Measurements from ENCODE around the gene MAD1L1.

MAD1L1 gene

DNA sequence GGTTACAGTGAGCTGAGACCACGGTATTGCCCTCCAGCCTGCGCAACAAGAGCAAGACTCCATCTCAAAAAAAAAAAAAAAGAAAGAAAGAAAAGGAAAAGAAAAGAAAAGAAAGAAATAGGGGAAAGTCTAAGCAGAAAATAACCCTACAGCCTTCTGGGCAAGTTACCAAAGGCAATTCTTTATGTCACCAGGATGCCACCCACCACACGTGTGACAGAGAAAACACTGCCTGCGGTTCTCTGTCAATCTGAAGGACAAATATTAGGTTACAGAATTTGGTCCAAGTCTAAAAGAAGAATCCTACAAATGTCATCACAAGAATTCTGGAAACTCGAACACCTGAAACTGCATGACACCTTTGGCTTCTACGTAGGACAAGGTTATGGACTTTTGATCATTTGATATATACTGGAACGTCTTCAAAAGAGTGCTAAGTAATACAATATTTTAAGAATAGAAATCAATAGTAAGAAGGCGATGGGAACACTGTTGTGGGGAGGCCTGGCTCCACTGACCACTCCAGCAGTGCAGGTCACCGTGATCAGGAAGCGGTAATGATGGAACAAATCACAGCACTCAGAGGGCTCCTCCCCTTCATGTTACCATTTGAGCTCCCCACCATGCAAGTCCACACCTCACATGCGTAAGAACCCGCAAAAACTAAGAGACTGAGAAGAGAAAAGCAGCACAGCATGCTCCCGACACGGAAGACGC lies 75.8 kb downstream of the MAD1L1 start:
- no peak for DNase-seq (ENCODE audit: low spot score)

- no peak for DNase-seq (ENCODE audit: low spot score)
Observed at GRCh38 chr7:2154831-2155230, 77.9 kb downstream of the MAD1L1 start.

- no peak for DNase-seq (ENCODE audit: low spot score)
Observed at GRCh38 chr7:2154121-2154520, 78.6 kb downstream of the MAD1L1 start.

- no peak for DNase-seq (ENCODE audit: low spot score)
Observed at GRCh38 chr7:2152646-2153045, 80.1 kb downstream of the MAD1L1 start.

DNA sequence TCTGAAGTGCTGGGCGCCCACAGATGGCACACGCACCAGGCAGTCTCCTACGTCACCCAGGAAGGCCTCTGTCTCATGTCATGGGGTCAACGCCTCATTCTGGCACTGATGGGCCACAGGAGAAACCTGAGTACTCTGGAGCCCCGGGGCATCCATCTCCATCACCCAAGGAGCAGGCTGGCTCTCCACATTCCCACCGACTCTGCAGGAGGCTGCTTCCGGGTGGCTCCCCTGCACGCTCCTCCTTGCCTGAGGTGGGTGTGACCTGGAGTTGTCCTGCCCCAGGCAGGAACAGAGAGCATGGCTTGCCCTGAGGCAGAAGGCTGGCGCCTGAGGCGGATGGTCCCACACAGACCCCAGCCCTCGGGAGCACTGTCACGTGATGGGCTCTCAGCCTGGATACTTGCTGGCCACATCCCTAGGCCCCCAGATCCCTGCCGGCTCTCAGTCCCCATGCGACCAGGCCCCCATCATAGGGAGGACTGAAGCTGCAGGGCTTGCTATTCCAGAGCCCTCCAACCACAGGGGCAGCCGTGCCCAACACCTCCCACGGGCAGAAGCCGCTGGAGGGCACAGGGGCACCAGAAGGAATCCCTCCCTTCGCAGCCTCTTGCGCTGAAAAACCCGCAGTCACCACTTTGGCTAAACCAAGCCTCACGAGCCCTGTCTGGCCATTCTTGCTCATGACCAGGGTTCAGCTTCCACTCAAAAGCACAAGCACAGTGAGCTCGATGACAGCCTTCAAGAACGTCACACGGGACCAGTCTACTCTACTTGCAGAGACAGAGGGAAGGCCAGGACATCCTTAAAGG lies 80.7 kb downstream of the MAD1L1 start:
- DNase-seq (ENCODE audit: low spot score) = no peak

- DNase-seq (ENCODE audit: low spot score) = no peak
Observed at GRCh38 chr7:2151237-2151636, 81.5 kb downstream of the MAD1L1 start.

DNA sequence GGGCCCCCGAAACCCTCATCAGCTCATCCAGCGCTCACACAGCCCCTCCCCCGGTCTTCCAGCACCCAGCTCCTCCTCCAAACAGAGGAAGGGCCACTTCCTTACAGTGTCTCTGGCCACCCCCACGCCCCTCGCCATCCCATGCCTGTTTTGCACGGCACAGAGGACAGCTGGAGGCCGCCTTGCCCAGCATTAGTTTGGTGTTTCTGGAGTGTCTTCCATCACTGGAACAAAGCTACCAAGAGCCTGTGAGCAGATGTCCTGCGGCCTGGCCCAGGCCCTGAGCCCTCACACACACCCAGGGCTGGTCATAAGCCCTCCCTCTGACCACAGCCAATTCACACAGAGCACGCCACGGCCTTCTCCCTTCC lies 82.3 kb downstream of the MAD1L1 start:
- DNase-seq (ENCODE audit: low spot score) = peak; percentile 56

DNA sequence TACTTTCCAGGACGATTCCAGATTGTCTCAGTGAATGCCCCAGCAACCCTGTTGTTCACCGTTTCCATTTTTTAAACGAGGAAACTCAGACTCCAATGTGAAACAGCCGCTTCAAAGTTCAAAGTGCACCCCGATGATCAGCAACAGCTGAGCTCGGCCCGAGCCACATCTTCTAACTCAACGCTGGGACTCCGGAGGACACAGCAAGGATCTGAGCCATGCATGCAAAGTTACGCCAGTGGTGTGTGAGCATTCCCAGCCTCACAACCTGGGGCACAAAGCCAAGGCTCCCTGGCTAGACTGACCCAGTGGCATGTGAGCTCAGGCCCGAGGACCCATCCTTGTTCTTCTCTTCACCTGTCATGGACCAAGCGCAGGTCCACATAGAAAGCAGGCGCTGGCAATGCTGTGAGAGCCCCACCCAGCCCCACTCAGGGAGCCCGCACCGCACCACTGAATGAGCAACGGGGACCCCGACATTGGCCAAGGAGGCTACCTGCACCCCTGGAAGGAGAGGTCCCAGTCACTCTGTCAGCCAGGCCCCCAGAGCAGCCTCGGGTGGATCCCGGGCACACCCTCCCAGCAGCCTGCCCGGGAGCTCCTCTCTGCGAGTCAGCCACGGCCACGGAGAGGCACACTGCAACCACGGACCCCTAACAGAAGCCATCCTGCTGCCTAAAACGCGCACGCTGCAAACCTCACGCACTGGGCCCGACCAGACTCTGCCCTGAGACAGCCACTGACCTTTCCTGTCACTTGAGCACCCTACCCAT lies 82.9 kb downstream of the MAD1L1 start:
- DNase-seq (ENCODE audit: low spot score) = peak; percentile 36

- DNase-seq (ENCODE audit: low spot score) = no peak
Observed at GRCh38 chr7:2148814-2149213, 83.9 kb downstream of the MAD1L1 start.

DNA sequence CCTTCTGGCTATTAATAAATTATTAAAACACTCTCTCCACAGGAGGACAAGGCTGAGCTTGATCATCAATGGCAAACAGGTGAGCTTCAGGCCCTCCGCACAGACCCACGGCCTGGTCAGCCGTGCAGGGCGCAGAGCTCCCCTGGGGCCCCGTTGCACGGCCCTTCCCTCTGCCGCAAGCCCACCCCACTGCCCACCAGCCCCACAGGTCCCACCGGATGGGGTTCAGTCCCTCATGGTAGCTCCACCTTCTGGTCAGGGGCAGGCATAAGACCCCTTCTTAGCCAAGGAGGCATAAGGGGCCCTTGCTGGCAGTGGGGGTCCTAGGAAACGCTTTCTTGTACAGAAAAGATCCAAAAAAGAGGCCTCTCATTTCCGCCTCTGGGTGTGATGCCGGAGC lies 84.6 kb downstream of the MAD1L1 start:
- DNase-seq (ENCODE audit: low spot score) = no peak

GRCh38 chr7:2146676-2147472 lies 85.9 kb downstream of the MAD1L1 start:
- DNase-seq (ENCODE audit: low spot score) = no peak

DNA sequence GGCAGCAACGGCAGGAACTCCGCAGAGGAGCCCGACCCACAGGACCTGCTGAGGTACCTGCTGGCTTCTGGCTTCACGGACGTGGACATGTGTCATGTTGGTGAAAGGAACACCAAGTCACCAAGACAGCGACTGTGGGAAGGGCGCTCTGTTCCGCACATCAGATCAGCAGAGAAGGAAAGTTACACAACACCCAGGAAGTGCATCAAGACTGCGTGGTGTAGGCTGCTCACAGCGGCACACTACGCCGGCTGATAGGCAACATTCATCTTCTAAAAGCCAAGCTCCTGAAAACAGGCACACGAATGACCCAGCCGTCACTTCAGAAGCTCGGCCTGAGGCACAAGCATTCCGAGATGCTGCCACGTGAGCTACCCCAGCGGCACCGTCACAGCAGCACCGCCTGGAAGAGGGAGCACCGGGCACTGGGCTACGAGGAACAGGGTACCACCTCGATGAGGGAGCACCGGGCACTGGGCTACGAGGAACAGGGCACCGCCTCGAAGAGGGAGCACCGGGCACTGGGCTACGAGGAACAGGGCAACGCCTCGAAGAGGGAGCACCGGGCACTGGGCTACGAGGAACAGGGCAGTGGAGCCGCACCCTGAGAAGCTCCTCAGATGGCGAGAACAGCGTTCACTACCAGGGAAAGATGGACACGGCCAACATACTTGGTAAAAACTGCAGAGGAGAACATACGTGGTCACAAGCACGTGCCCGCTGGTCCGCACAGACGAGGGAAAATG lies 86.7 kb downstream of the MAD1L1 start:
- no peak for DNase-seq (ENCODE audit: low spot score)

- DNase-seq (ENCODE audit: low spot score) = no peak
Observed at GRCh38 chr7:2144926-2145325, 87.8 kb downstream of the MAD1L1 start.

DNA sequence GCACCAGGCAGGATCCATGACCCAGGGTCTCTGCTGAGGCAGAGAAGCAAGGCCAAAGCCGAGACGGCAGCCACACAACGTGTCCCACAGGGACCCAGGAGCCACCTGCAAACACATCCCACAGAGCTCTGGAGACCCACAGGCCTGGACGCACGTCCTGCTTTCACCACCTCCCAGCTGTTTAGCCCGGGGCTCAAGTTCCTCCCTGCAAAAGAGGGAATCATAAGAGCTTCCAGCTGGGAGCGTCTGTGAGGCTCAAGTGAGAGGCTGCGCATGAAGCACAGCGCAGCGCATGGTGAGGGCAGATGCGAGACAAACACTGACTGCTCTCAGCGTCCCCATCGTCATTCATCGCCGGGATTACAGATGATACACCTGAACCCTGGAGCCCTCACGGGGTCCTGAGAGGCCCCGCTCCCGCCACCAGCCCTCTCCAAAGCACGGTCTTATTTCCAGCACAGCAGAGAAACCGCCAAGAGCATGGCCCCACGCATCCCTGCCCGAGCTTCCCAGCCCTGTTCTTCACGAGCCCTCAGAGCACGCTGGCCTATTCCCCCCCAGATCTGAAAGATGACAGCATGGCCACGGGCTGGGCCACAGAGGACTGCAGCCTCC lies 88.7 kb downstream of the MAD1L1 start:
- no peak for DNase-seq (ENCODE audit: low spot score)

GRCh38 chr7:2143450-2143849 lies 89.3 kb downstream of the MAD1L1 start:
- no peak for DNase-seq (ENCODE audit: low spot score)

- no peak for DNase-seq (ENCODE audit: low spot score)
Observed at GRCh38 chr7:2142386-2142785, 90.4 kb downstream of the MAD1L1 start.

GRCh38 chr7:2141651-2142050 lies 91.1 kb downstream of the MAD1L1 start:
- no peak for DNase-seq (ENCODE audit: low spot score)

- DNase-seq (ENCODE audit: low spot score) = no peak
Observed at GRCh38 chr7:2141021-2141410, 91.7 kb downstream of the MAD1L1 start.

DNA sequence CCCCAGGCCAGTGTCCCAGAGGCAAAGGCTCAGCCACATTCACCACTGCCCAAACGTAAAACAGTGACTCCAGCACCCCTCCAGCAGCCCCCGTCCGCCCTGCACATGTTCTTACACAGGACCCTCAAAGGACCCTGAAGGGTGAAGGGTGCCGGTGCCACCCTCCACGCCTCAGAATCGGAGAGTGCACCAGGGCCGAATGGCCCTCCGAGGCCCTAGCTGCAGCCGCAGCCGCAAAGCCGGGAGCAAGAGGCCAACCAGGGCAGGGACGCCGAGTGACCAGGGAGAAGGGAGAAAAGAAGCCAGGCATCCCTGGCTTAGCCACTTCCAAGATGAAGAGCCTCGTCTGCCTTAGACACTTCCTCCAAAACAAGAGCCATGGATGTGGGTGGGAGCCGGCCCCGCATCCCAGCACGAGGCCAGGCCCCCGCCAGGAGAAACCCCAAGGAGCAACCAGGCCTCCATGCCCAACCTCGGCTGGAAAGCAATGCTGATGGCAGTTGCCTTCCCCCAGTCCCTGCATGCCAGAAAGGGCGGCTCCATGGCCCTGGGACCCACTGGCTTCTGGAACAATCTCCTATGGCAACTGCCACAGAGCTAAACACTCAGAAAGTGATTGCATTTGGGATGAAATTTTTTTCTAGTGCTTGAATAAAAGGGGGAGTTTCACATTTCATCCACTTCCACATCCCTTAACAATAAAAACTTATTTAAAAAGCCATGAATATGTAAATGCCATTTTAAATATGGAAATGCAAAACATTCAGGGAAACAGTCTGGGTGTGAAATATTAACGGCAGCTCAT lies 92.3 kb downstream of the MAD1L1 start:
- DNase-seq (ENCODE audit: low spot score) = no peak

Data from AG08395 (cell line).